Measurements from ENCODE around the gene ZNF407. TPM values are rescaled to one million over a fixed set of nuclear protein-coding genes. Genes with fewer than 3 reads are reported as not detected.
A peak's percentile ranks its signal among the peaks of the same experiment; 100 is the strongest.

Gene ZNF407
- total RNA-seq, 1 experiment from 2014 or later, result 5.9 TPM

DNA sequence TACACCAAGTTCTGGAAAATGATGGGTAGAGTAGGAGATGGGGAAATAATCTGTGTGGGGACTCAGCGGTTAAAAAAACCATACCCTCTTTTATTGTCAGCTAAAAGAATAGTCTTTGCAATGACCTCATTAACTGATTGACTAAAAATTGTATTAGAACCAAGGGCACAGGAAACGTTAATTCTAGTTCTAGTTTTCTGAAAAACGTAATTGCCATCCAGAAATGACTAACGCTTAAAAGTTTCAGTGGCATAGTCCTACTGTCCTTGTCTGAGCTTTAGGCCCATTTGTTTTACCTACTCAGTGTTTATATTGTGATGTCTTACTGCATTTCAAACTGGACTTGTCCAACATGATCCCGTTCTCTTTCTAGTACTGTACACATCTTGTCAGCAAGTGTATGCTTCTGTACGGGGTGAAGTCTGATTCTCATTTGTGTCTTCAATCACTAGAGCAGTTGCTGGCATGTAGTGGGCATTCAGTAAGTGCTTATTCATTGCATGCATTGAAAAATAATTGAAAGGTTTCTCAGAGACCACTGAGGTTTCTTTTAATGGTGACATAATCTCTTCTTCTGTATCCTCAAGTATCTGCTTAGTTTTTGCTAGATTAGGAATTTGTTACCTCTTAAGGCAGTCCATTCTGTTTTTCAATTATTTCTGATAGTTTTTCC, 81.5 kb downstream of the ZNF407 start:
- no peak for DNase-seq (ENCODE audit: low read depth)

DNA sequence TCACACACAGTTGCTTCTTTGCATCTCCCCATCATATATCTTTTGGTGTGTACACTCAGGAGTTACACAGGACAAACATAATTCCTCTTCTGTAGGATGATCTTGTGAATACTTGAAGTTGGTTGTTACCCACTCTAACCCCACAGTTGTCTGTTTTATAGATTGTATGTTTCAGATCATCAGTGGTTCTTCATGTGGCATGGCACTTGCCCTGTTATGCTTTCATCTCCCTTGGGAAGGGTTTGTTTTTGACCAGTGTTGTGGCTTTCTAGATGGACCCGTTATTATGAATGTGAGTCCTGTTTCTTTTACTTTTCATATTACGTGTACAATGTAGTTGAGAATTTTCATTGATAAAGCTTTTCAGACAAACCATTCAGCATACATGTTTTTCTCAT, 82.0 kb downstream of the ZNF407 start:
- DNase-seq (ENCODE audit: low read depth), result no peak

DNA sequence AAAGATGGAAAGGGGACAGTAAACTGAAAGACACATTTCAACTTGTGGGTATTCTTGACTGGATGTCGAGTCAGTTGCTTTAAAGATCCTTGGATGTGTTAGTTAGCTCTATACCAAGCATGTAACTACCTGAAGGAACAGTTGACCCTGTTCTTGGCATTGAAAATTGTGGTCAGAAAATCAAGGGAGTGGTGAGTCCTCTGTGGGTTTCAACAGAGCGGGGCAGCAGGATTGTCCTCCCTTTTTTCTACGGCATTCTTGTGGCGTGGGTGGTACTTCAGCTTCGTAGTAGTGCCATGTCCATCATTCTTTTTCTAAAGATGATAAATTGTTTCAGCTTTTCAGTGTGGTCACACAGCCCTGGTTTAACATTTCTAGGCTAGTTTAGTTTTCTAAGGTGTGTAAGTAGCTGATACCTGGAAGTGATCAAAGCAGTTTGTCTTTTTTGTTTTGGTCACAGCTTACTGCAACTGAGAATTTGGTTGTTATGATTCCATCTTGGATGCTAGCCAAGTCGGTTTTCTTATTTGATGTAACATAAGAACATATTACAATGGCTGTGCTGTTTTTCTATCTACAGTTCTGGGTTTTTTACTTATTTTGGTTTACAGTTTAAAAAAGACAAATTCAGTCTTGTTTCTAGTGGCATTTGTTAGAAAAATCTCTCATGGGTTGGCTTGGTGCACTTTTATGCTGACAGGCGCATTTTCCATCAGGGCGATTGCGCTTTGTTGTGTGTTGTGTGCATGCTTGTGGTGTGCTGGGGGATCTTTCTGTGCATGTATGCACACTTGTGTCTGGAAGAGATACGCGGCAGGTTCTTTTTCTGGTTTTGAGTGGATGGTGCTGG, 84.7 kb downstream of the ZNF407 start:
- no peak for DNase-seq (ENCODE audit: low read depth)

DNA sequence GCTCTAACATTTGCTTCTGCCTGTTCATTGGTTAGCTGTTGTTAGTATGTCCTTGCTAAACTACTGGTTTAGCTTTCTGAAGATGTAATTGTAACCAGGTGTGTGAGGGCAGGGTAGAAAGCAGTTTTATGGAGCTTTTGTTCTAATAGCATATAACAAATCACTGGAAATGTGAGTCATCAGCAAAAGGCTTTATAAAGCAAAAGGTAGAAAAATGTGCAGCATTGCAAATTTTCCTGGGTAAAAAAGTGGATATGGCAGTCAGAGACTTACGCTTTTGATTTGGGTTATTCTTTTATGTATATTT, 85.3 kb downstream of the ZNF407 start:
- DNase-seq (ENCODE audit: low read depth), result no peak

DNA sequence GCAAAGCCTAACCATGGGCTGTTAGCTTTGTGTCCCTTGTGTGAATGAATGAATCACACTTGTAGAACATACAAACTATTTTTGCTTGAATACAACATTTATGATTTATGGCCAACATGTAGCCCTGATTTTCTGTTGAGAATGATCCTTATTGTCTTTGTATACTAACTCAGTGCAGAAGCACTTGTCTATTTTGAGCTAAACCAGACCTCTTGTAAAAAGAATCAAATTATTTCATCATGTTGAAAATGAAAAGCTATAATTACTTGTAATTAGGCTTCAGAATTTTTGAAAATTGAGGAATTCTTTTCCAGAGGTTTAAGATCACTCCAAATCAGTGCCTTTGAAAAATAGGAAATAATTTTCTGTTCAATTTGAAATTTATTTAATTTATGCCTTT, 85.9 kb downstream of the ZNF407 start:
- no peak for DNase-seq (ENCODE audit: low read depth)

DNA sequence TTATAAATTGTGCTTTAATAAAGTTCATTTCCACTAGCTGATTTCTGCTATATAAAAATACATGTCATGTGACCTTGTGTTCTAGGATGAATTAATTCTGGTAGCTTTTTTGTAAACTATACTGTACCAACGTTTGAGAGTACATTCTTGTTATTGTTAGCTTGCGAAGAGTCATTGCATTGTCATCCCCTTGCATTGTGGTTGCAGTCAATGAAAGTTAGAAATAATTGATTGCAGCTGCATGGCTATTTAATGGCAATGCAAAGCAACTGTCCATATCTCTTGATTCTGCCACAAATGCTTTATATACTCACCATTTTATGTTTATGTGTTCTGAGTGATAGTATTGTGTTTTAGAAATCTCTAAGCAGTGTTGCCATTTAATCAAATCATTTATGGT, 91.6 kb downstream of the ZNF407 start:
- DNase-seq (ENCODE audit: low read depth), result no peak

DNA sequence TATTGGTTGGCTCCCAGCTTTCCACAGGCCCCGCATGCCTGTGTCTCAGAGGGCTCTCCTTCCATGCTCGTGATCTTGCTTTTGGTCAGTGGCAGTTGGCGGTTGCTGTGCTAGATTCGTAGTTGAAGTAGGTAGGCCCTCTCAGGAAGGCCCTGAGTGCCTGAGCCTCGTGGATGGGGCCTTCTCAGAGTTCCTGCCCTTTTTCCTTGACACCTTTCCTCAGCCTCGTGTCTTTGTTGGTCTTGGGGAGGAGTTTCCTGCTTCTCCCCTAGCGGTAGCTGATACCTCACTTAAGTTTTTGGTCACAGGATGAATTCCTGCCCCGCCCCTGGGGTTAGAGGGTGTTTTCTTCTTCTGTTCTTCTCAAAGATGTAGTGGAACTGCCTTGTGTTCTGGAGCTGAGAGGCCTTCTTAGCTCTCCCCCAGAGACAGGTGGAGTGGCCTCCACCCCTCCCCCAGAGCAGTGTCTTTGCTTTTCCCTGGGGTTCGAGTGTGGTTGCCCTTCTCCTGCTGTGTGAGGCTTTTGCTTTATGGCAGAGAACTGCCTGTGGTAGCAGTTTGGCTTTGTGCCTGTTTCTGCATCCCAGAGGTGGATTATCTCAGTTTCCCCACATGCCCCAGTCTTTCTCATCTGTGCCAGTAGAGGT, 94.8 kb downstream of the ZNF407 start:
- DNase-seq (ENCODE audit: low read depth), result no peak

DNA sequence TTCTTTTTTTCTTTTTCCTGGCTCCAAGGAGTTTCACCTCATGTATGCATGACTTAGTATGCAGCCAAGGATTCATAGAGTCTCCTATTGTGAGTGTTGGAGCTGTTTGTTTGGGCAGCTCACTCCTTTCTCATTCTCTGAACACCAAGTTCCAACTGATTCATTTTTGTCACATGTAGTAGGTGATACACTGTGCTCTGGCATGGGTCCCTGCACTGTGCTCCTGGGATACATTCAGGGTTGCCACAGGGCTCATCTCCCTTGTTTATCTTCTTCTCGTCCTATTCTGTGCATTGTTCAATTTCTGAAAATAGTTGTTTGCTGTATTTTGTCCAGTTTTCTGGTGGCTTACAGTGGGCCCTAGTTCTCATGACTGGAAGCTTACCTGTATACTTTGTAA, 96.8 kb downstream of the ZNF407 start:
- DNase-seq (ENCODE audit: low read depth), result no peak

DNA sequence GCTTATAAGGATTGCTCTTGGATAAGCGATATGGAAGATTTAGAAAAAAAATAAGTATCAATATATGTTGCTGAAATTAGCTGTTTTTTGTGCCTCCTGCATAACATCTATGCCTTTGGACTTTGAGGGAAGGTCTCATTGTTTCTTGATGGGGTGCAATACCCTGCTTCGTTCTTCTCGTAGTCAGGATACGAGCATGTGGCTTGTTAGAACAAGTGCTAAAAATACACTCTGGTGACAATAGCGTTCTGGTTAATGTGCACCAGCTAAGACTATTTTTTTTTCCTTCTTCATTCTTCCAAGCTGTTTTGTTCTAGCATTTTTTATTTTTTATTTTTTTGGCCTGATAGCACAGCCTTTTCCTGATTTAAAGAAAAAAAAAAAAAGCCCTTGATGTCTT, 97.5 kb downstream of the ZNF407 start:
- DNase-seq (ENCODE audit: low read depth), result no peak

DNA sequence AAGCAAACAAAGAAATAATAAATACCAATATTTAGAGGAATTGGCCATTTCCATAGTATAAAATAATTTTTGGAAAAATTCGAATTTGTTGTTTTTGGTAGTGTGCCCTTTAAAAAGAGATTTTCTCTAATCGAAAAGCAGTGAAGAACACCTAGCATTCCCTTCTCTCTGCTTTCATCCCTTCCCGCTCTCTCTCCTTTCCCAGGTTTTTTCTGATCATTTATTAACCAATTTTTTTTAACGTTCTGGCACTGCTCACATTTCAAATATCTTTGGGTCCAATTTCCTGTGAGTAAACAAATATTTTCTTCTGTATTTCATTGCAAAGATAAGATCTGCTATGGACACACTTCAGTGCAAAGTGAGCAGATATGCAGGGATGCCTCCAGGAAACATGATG, 101.2 kb downstream of the ZNF407 start:
- no peak for DNase-seq (ENCODE audit: low read depth)

DNA sequence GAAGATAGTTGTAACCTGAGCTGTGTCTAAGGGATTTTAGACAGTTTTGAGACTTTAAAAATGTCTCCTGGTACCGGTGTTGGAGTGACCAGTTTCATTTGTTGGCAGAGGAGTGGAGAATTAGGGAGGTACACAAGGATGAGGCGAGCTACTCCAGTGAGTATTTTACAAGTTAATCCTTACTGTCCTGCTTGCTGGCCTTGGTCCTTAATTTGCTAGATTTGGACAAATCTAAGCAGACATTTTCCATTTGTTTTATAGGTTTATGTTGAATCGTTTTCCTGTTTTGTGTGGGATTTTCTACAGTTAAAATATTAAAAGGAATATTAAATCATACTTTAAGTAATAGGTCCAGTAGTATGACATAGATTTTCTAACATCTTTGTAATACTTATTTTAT, 101.8 kb downstream of the ZNF407 start:
- DNase-seq (ENCODE audit: low read depth), result no peak

DNA sequence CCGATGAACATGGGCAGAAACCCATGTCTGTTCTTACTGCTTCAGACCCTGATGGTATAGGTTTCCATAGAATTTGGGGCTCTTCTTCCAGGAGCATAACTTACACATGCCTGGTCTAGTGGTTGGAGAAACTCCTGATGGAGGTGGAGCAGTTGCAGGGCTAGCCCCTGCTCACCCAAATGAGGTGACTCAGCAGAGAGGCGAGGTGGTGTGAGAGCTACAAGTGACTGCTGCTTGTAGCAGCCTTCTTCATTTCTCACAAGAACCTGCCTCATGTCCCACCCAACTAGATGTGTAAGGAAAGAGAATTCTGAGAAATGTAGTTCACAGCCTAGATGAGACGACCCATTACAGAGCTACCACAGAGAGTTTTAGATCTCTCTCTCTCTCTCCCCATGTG, 105.3 kb downstream of the ZNF407 start:
- DNase-seq (ENCODE audit: low read depth), result no peak

DNA sequence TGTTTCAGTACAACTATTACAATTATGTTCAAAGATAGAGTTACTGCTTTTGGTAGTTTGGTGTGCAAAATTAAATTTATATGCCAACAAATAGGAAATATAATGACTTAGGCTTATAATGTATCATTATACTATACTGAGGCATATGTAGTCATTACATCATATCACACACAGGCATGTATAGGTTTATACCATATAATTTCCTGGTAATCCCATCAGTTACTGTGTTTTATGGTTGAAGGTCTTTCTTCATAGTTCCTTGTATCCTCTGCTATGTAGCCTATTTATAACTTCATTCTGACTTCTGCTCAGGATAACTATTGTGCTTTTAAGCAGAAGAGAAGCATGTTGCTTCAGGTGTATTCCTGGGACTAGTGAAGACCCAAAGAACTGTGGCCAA, 110.5 kb downstream of the ZNF407 start:
- no peak for DNase-seq (ENCODE audit: low read depth)

DNA sequence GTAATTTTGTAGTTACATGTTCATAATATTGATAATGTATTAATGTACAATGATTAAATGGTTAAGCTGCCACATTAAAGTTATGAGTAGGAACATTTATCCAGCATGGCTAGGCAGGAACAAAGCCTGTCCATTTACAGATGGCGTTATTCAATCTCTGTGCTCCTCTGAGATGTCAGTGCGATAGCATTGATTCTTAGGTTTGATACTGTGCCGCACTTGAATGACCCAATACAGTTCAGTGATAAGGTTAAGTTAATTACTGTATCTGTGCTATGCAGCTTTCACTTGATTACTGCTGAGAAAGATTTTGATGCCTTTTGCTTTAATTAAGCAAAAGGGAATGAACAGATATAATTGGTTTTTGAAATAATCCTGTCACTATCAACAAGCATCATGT, 111.8 kb downstream of the ZNF407 start:
- DNase-seq (ENCODE audit: low read depth), result no peak

DNA sequence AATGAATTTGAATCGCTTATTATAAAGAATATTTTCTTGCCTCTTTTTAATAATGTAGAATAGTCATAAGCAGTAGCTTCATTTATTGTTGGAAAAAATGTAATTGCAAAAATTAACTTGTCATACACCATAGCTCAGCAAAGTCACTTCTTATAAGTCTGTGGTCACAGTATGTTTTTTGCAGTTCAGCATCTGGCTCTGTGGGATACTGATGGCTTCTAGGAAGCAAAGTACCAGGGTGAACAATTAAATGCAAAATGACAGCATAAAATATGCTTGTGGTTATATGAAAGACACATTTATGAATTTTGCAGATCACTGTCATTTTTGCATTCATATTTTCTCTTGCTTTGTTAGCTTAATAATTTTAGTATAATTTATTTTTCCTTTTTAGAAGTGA, 116.5 kb downstream of the ZNF407 start:
- no peak for DNase-seq (ENCODE audit: low read depth)

DNA sequence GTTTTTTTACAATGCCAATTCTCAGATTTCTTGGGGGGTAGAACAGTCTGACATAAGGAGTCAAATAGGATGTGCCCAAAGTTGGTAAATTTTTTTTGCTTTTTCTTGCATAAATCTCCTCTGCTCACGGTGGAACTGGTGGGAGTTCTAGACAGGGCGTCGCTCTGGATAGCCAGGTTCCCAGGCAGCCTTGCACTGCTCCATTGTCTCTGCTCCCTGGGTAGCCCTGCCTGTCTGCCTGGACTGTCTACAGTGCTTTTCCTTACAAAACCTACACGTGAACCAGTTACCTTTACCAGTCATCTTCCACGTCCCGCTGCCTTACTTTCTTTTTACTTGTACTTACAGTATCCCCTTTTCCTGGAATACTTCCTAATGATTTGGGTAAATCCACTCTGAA, 117.1 kb downstream of the ZNF407 start:
- DNase-seq (ENCODE audit: low read depth), result no peak

DNA sequence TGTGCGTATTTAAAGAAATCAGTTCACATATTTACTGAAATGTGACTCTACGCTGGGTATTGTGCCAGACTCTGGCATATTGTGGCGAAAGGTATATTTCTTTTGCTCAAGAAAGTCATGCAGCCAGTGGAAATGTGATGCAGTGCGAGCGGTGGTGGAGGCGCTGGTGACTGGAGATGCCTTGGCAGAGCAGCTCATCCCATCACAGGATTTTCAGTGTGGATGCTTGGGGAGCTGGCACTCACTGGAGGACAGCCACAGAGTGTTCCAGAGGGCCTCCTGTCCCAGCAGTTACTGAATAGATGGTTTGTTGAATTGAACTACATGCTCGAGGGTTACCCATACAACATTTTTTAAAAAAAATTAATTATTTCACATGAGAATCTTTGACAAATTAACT, 117.6 kb downstream of the ZNF407 start:
- DNase-seq (ENCODE audit: low read depth), result no peak

DNA sequence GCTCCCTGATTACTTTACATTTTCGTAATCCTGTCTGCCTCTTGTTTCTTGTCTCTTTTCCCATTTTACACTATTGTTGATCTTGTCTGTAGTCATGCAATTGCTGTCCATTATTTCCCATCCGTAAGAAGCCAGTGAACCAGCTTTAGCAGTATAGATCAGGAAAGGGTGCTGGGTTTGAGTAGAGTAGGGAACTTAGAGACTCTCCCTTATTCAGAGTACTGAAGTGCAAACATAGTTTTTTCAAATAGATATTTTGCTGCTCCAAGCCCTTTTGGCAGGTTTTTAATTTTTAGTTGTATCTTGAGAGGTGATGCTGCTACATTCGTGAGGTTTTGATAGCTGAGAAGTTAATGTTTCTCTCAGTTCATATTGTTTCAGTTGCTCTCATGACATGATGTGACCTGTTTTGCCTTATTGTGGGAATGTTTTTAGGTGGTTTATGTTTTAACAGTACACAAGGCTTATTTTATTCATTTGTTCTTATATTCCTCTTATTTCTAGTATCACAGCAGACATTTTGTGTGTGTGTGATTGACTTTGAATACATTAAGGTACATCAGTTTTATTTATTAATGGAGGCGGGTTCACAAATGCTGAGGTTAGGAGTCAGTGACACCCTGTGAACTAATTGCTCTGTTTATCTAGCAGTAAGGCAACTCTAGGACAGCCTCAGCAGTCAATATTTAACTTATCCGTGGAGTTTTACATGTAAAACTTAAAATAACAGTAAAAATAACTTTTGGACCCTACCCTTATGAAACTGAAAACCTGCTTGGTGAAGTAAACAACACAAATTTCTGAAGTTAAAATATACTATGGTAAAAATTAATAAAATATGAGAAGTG, 118.4 kb downstream of the ZNF407 start:
- DNase-seq (ENCODE audit: low read depth), result no peak

DNA sequence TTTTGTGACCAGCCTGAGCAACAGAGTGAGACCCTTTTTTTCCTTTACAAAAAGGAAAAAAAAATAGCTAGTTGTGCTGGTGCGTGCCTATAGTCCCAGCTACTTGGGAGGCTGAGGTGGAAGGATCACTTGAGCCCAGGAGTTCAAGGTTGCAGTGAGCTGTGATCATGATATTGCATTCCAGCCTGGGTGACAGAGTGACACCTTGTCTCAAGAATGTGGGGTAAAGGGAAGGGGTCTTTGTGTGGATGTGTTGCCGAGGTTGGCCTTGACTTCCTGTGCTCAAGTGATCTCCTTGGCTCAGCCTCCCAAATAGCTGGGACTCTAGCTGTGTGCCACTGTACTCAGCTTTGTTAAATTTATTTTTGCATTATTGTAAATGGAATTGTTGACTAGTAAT, 120.6 kb downstream of the ZNF407 start:
- DNase-seq (ENCODE audit: low read depth), result no peak

DNA sequence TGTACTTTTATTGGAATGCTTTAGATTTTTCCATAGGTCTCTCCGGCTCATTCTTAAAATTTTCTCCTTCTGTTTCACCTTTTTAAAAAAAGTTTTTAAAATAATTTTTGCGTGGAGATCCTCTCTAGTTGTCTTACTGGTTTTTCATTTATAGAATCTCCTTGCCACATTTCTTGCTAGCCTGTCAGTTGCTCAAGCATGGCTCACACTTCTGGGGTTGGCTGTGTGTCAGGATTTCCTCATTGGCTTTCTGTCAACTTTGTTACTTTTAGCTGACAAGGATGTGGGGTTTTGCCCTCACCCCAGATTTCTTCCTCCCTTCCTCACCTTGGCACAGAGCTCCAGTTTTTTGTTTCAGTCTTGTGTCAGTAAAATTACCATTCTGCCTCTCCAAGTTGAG, 124.6 kb downstream of the ZNF407 start:
- DNase-seq (ENCODE audit: low read depth), result peak; percentile 4

DNA sequence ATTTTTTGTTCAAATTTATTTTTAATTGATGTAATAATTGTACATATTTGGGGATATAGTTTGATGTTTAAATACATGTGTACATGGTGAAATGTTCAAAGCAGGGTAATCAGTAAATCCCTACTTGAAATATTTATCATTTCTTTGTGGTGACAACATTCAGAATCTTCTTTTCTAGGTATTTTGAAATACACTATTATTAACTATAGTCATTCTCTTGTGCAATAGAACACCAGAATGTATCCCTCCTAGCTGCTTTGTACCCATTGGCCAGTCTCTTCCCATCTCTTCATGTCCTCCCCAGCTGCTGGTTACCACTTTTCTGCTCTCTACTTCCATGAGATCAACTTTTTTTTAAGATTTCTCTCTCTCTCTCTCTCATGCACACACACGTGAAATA, 126.5 kb downstream of the ZNF407 start:
- no peak for DNase-seq (ENCODE audit: low read depth)

DNA sequence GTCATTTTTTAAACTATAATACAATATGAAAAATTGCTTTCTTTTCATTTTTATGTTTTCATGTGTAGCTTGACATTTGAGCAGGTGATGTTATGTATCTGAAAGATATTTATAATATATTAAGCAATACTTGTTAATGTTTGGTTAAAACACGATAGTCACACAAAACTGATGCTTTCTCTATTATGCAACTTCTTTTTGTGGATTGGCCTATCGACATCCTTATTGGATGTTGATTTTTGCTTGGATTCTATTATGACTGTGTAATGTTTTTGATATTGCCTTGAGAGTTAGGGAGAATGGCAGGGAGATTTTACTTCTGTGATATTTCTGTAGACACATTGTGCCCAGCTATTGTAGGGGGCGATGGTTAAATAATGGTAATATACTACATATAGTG, 128.0 kb downstream of the ZNF407 start:
- DNase-seq (ENCODE audit: low read depth), result no peak

All from Daoy (cell line).